OCI-LY7 (cell line): ENCODE results near the gene GRAP2. TPM values are rescaled to one million over a fixed set of nuclear protein-coding genes. Genes with fewer than 3 reads are reported as not detected.

ENCODE experiments used
- BruUV-seq: library from RNA; stranded (reverse); fragments of 400-500 nt; replicated peaks from 2 replicates; lab custom pipeline; 2021; lab: Mats Ljungman, UMichigan
- CTCF ChIA-PET: fragments of 300-600 bp; sonication (Branson Sonifier 250); formaldehyde crosslinking; loops from one replicate; lab custom pipeline; 2022; ENCODE audit warnings: antibody characterized with exemption; ENCODE audit not compliant: unreplicated experiment; lab: Charles Lee
- POLR2A ChIA-PET: fragments of 300-600 bp; sonication (Branson Sonifier 250); formaldehyde crosslinking; loops from one replicate; lab custom pipeline; 2022; ENCODE audit warnings: antibody characterized with exemption; lab: Charles Lee
- DNase-seq: peaks from one replicate; pipeline ENCODE4 v3.0.0-alpha.2; 2015; ENCODE audit warnings: low spot score
- H2AFZ ChIP-seq: fragments of 200-600 bp; sonication (generic), shearing (Covaris generic); 2 replicates; pipeline ENCODE4 v1.6.1; 2014; ENCODE audit warnings: mild to moderate bottlenecking, antibody characterized with exemption, low read length, moderate library complexity
- H3K27ac ChIP-seq: fragments of 200-600 bp; sonication (generic); 2 replicates; pipeline ENCODE4 v1.5.1; 2014; ENCODE audit warnings: mixed run types, low read depth, mild to moderate bottlenecking, moderate library complexity, low read length, inconsistent platforms; ENCODE audit not compliant: poor library complexity, severe bottlenecking
- H3K36me3 ChIP-seq: fragments of 200-600 bp; sonication (generic); 2 replicates; pipeline ENCODE4 v1.6.1; 2014; ENCODE audit warnings: mild to moderate bottlenecking, antibody characterized with exemption, low read length, moderate library complexity, mixed read lengths; ENCODE audit not compliant: insufficient read depth
- H3K4me1 ChIP-seq: fragments of 200-600 bp; sonication (generic); 2 replicates; pipeline ENCODE4 v1.5.1; 2014; ENCODE audit warnings: mild to moderate bottlenecking, low read length; ENCODE audit not compliant: insufficient read depth, poor library complexity, severe bottlenecking
- H3K4me2 ChIP-seq: fragments of 200-600 bp; sonication (generic); 2 replicates; pipeline ENCODE4 v1.6.1; 2014; ENCODE audit warnings: mild to moderate bottlenecking, low read length
- H3K4me3 ChIP-seq: fragments of 200-600 bp; sonication (generic); 2 replicates; pipeline ENCODE4 v1.5.1; 2014; ENCODE audit warnings: mild to moderate bottlenecking, low read depth, low read length; ENCODE audit not compliant: poor library complexity, severe bottlenecking
- H3K79me2 ChIP-seq: fragments of 200-600 bp; sonication (generic); 2 replicates; pipeline ENCODE4 v1.6.1; 2016; ENCODE audit warnings: low read depth, mild to moderate bottlenecking, low read length, moderate library complexity, mixed read lengths; ENCODE audit not compliant: insufficient read depth
- H3K9me2 ChIP-seq: fragments of 200-600 bp; sonication (generic); 2 replicates; pipeline ENCODE4 v1.6.1; 2016; ENCODE audit warnings: mild to moderate bottlenecking, low read length, mixed read lengths; ENCODE audit not compliant: insufficient read depth
- H3K9me3 ChIP-seq: fragments of 200-600 bp; sonication (generic); 2 replicates; pipeline ENCODE4 v1.6.1; 2014; ENCODE audit warnings: mild to moderate bottlenecking, mixed run types, low read length, mixed read lengths
- H4K20me1 ChIP-seq: fragments of 200-600 bp; sonication (generic); 2 replicates; pipeline ENCODE4 v1.6.1; 2014; ENCODE audit warnings: mild to moderate bottlenecking, antibody characterized with exemption, low read length, moderate library complexity, mixed read lengths; ENCODE audit not compliant: insufficient read depth
- CTCF ChIP-seq: fragments of 200-600 bp; sonication (generic); conservative IDR thresholded peaks from 2 replicates; pipeline ENCODE4 v1.5.1; 2014; ENCODE audit warnings: mild to moderate bottlenecking, antibody characterized with exemption, low read length, moderate library complexity, mixed read lengths
- EZH2phosphoT487 ChIP-seq: fragments of 200-600 bp; sonication (generic); IDR thresholded peaks from 2 replicates; pipeline ENCODE4 v1.6.1; 2018; ENCODE audit warnings: low read depth, borderline replicate concordance, mild to moderate bottlenecking, mixed run types, antibody characterized with exemption, low read length, moderate library complexity, mixed read lengths
- intact Hi-C: fragments of 100-400 bp; cut with micrococcal nuclease; formaldehyde crosslinking; loops from one replicate; pipeline ENCODE4 v1.10.0; 2022; ENCODE audit not compliant: unreplicated experiment
- total RNA-seq, 2 experiments: library from RNA; depleted of rRNA in 1 of 2; stranded (reverse); fragments of >200 nt in 1 of 2; shearing (Covaris generic) in 1 of 2; gene quantifications; 2 replicates each; pipeline ENCODE4 v1.2.3, GENCODE V29; 2014 to 2022

Gene GRAP2
- total RNA-seq, 2 experiments from 2014 or later: not detected

- intact Hi-C loops: no loop called here
- POLR2A ChIA-PET: interaction anchor here (0.6 kb wide), 1 partner anchor 19 kb away, joined by 3 read pairs; no protein-coding TSS in a partner anchor
- Histone ChIP-seq H3K27ac (no peak overlapping the region), H4K20me1 (no peaks in the 10 kb centered on the region), H2AFZ (no peak overlapping the region), H3K4me2 (no peak overlapping the region), H3K9me3 (no peaks in the 10 kb centered on the region), H3K9me2 (no peaks in the 10 kb centered on the region), H3K36me3 (no peaks in the 10 kb centered on the region), H3K4me1 (no peaks in the 10 kb centered on the region), H3K79me2 (no peaks in the 10 kb centered on the region), H3K4me3 (no peak overlapping the region)
- DNase-seq: no peak
- TF ChIP-seq CTCF (no peak), EZH2phosphoT487 (no peak)
- CTCF ChIA-PET: no interaction called here
- BruUV-seq: no TSS peak
Observed at GRCh38 chr22:40009951-40010671, 109.2 kb downstream of the GRAP2 start.

- ChIA-PET POLR2A (no interaction called here), CTCF (no interaction called here)
- no peaks in the 10 kb centered on the region for H3K9me2 ChIP-seq
- no peaks in the 10 kb centered on the region for H3K4me1 ChIP-seq
- H2AFZ ChIP-seq: no peak overlapping the region
- H3K27ac ChIP-seq: no peak overlapping the region
- BruUV-seq: no TSS peak
- no peak overlapping the region for H3K4me3 ChIP-seq
- no peaks in the 10 kb centered on the region for H3K36me3 ChIP-seq
- no peaks in the 10 kb centered on the region for H3K79me2 ChIP-seq
- intact Hi-C loops: no loop called here
- no peaks in the 10 kb centered on the region for H4K20me1 ChIP-seq
- no peak for DNase-seq
- TF ChIP-seq CTCF: no peak
- TF ChIP-seq EZH2phosphoT487: no peak
- no peak overlapping the region for H3K4me2 ChIP-seq
- H3K9me3 ChIP-seq: no peaks in the 10 kb centered on the region
Observed at GRCh38 chr22:40010746-40011145, 109.9 kb downstream of the GRAP2 start.

- no peak overlapping the region for H3K4me2 ChIP-seq
- H3K9me3 ChIP-seq: no peaks in the 10 kb centered on the region
- no peaks in the 10 kb centered on the region for H3K79me2 ChIP-seq
- no peaks in the 10 kb centered on the region for H3K9me2 ChIP-seq
- POLR2A ChIA-PET: no interaction called here
- no TSS peak for BruUV-seq
- no peaks in the 10 kb centered on the region for H3K36me3 ChIP-seq
- TF ChIP-seq CTCF: no peak
- TF ChIP-seq EZH2phosphoT487: no peak
- DNase-seq: no peak
- H3K4me3 ChIP-seq: no peak overlapping the region
- H4K20me1 ChIP-seq: no peaks in the 10 kb centered on the region
- no peaks in the 10 kb centered on the region for H3K4me1 ChIP-seq
- H2AFZ ChIP-seq: no peak overlapping the region
- CTCF ChIA-PET: no interaction called here
- H3K27ac ChIP-seq: no peak overlapping the region
- intact Hi-C loops: no loop called here
Observed at GRCh38 chr22:40014667-40015248, 113.9 kb downstream of the GRAP2 start.
